Small intestine (tissue), 16 donors: ENCODE measurements around the gene ZNF629. TPM values are rescaled to one million over a fixed set of nuclear protein-coding genes. Genes with fewer than 3 reads are reported as not detected.
"Not testable (repeated sequence)": the region's sequence is repeated elsewhere in the genome, so short reads cannot be mapped to it uniquely, and the experiment has no call there.

Source experiments
- DNase-seq, 2 donors: peaks; one replicate each; pipeline versions ENCODE4 v3.0.0 to v3.0.0-alpha.2; 2013
- FAIRE-seq: peaks from 2 replicates; lab custom pipeline; 2012; peaks lifted over from hg19 to GRCh38; lab: Jason Lieb, UNC
- H3K27ac ChIP-seq, 3 donors: one replicate each; pipeline ENCODE4 v1.5.1; 2013; ENCODE audit warnings: low read length in 2 of 3, mild to moderate bottlenecking in 2 of 3, control low read depth in 1 of 3, inconsistent platforms in 1 of 3, low read depth in 1 of 3, moderate library complexity in 1 of 3
- H3K27me3 ChIP-seq, 3 donors: one replicate each; pipeline ENCODE4 v1.6.1; 2013; ENCODE audit warnings: low read length in 3 of 3, inconsistent platforms in 1 of 3; ENCODE audit not compliant: control insufficient read depth in 3 of 3, insufficient read depth in 3 of 3
- H3K36me3 ChIP-seq, 3 donors: one replicate each; pipeline ENCODE4 v1.6.1; 2013; ENCODE audit warnings: low read length in 3 of 3, inconsistent platforms in 1 of 3, low read depth in 1 of 3, mild to moderate bottlenecking in 1 of 3, moderate library complexity in 1 of 3; ENCODE audit not compliant: control insufficient read depth in 3 of 3, insufficient read depth in 2 of 3
- H3K4me1 ChIP-seq, 3 donors: one replicate each; pipeline ENCODE4 v1.6.1; 2013; ENCODE audit warnings: low read length in 2 of 3, inconsistent platforms in 1 of 3, low read depth in 1 of 3, mild to moderate bottlenecking in 1 of 3, moderate library complexity in 1 of 3; ENCODE audit not compliant: control insufficient read depth in 3 of 3, insufficient read depth in 2 of 3
- H3K4me3 ChIP-seq, 3 donors: one replicate each; pipeline ENCODE4 v1.5.1; 2013; ENCODE audit warnings: low read length in 3 of 3, control low read depth in 1 of 3, inconsistent platforms in 1 of 3, low read depth in 1 of 3, mild to moderate bottlenecking in 1 of 3, moderate library complexity in 1 of 3
- H3K9me3 ChIP-seq, 2 donors: one replicate each; pipeline ENCODE4 v1.6.1; 2013; ENCODE audit warnings: low read depth in 1 of 2, low read length in 1 of 2; ENCODE audit not compliant: control insufficient read depth in 2 of 2, insufficient read depth in 1 of 2
- WGBS, 3 donors: extraction: QIAGEN DNeasy Blood & Tissue Kit; methylation state at CpG; one replicate each; pipeline ENCODE4 v1.1.7; 2013; 5-methylcytosine and 5-hydroxymethylcytosine counted together
- long read RNA-seq, 10 donors: transcript quantifications; one replicate each; lab custom pipeline, GENCODE V29; 2026
- polyA plus RNA-seq, 4 donors: library from polyadenylated mRNA; stranded (reverse) in 3 of 4; unstranded in 1 of 4; fragments of 200-250 nt in 3 of 4; fragments of 120-200 nt in 1 of 4; gene quantifications; one replicate each; pipeline versions ENCODE4 v1.2.1 to v1.2.3, GENCODE V29; 2013
- donor health status: healthy with polysubstance abuse.
- donor health status: control.
- donor health status: control.
- donor health status: Bipolar disorder and iron deficiency.
- donor health status: healthy.

The ZNF629 gene
- polyA plus RNA-seq = 10 to 100 TPM in 1 of 4 donors, 1 to 10 TPM in 3; 3.4 to 17.5 (median 5.8) TPM
- long read RNA-seq, donor 1 = 0 reads
- long read RNA-seq, donor 2, full-length matches to known transcripts = 1 of 1 reads
- long read RNA-seq, donor 2, partial matches to known transcripts = 0 of 1 reads
- long read RNA-seq, donor 2, other reads (novel, unspliced or antisense) = 0 of 1 reads
- long read RNA-seq, donor 3, full-length matches to known transcripts = 2 of 7 reads
- long read RNA-seq, donor 3, partial matches to known transcripts = 5 of 7 reads
- long read RNA-seq, donor 3, other reads (novel, unspliced or antisense) = 0 of 7 reads
- long read RNA-seq, donor 4 = 0 reads
- long read RNA-seq, donor 5, full-length matches to known transcripts = 1 of 1 reads
- long read RNA-seq, donor 5, partial matches to known transcripts = 0 of 1 reads
- long read RNA-seq, donor 5, other reads (novel, unspliced or antisense) = 0 of 1 reads
- long read RNA-seq, donor 6, full-length matches to known transcripts = 5 of 5 reads
- long read RNA-seq, donor 6, partial matches to known transcripts = 0 of 5 reads
- long read RNA-seq, donor 6, other reads (novel, unspliced or antisense) = 0 of 5 reads
- long read RNA-seq, donor 7, full-length matches to known transcripts = 8 of 8 reads
- long read RNA-seq, donor 7, partial matches to known transcripts = 0 of 8 reads
- long read RNA-seq, donor 7, other reads (novel, unspliced or antisense) = 0 of 8 reads
- long read RNA-seq, donor 8, full-length matches to known transcripts = 1 of 1 reads
- long read RNA-seq, donor 8, partial matches to known transcripts = 0 of 1 reads
- long read RNA-seq, donor 8, other reads (novel, unspliced or antisense) = 0 of 1 reads
- long read RNA-seq, donor 9 = 0 reads
- long read RNA-seq, donor 10, full-length matches to known transcripts = 3 of 3 reads
- long read RNA-seq, donor 10, partial matches to known transcripts = 0 of 3 reads
- long read RNA-seq, donor 10, other reads (novel, unspliced or antisense) = 0 of 3 reads

DNA sequence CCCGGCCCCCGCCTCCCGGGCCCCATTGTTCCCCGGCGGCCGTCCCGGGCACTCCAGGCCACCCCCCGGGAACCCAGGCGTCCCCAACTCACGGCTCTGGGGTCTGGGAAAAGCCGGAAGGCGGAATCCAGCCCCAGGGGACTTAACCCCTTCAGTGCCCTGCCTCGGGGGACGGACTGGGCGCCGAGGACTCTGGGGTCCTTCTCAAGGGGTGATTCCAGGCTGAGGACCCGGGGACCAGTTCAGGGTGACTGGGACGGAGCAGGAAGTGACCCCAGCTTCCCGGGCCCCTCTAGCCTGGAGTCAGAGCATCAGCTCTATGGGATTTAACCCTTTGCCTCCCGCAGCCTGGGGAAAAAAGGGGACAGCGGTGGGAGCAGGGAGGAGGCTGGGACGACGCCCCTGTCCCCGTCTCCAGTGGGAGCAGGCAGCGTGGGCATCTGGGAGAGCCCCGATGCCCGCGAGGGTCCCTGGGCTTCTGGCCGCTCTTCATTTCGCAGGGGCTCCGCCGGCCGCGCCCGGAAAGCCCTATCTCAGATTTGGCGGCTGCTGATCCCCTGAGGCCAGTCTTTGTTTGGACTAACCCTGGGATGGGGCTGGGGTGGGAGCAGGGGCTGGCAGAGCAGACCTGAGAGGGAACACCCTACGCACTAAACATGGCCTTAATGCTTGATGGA, at the start of gene ZNF629:
Gene ZNF629 (minus strand): TSS at position 270 of the 677 bp plus-strand sequence. CDS start 2,723 bp downstream, outside the sequence.
- Histone ChIP-seq H3K27ac (peak within 1 kb of the TSS; percentile 63 to 90 (median 80)), H3K9me3 (no peaks in the 10 kb centered on the region), H3K36me3 (peaks cover 4 to 37% (median 8%) of the 10 kb centered on the region in 3 donors), H3K27me3 (no peaks in the 10 kb centered on the region), H3K4me1 (peaks cover 0 to 25% (median 4%) of the 10 kb centered on the region in 3 donors), H3K4me3 (peak within 1 kb of the TSS; percentile 75 to 88 (median 75))
- peak; percentile 68 to 90 for DNase-seq
- 1 to 3% (median 2%) methylated on average over 35 to 37 of the region's 37 CpGs for WGBS, 3 donors
- FAIRE-seq = no peak

DNA sequence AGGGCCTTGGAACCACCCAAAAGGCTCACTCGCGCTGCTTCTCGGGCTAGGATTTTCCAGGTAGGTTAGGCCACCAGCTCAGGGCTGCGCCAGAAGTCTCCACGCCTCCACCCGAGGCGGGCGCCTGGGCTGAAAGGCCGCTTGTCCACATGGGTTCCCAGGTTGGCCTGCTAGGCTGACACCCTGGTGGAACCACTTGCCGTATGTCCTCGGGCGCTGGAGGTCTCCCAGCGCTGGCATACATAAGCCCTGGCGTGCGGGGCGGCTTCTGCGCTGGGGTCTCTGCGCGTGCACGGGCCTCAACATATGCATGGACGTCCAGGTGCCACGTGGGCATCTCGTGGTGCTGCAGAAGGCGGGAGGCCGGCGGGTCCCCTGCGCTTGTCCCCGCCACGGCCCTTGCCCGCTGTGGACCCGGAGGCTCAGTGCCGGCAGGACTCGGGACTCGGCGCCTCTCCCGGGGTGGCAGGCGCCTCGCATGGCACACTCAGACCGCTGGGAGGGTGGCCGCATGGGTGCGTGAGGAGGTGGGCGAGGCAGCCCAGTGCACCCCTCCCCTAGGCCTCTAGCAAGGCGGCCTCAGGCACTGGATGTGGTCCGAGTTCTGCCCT, 47.2 kb upstream of the ZNF629 start:
- FAIRE-seq = no peak
- WGBS, 3 donors = 95 to 96% (median 95%) methylated on average over 35 to 44 of the region's 44 CpGs
- H3K27ac ChIP-seq = no peak overlapping the region

DNA sequence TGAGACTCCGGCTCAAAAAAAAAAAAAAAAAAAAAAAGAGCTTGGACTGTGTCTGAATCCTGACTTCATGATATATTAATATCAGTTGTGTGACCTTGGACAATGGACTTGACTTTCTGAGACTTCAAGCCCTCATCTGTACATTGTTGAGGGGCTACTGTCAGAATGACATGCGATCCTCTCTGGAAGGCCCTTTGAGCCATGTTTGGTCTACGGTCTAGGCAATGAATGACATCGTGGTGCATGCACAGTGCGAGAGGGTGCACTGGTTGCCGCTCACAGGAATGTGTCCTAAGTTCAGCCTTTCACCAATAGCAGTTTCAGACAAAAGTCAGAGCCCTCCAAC, 43.0 kb upstream of the ZNF629 start:
- FAIRE-seq = no peak
- no peaks in the 10 kb centered on the region for H3K9me3 ChIP-seq
- H3K36me3 ChIP-seq = peaks cover 0 to 5% (median 0%) of the 10 kb centered on the region in 3 donors
- peaks cover 0 to 14% (median 6%) of the 10 kb centered on the region in 3 donors for H3K4me1 ChIP-seq
- peak overlapping the region in 2 of 3 donors; percentile 43 to 61 for H3K27ac ChIP-seq
- DNase-seq = peak in 1 of 2 donors; percentile 43
- no peaks in the 10 kb centered on the region for H3K27me3 ChIP-seq
- no peak overlapping the region for H3K4me3 ChIP-seq
- WGBS, 3 donors = 72 to 87% (median 79%) methylated on average over 5 to 6 of the region's 6 CpGs

More for the DNA sequence above, 47.2 kb upstream of the ZNF629 start:
- Histone ChIP-seq H3K4me1 (peaks cover 2 to 27% (median 5%) of the 10 kb centered on the region in 3 donors), H3K9me3 (no peaks in the 10 kb centered on the region), H3K27me3 (no peaks in the 10 kb centered on the region), H3K36me3 (peaks cover 0 to 5% (median 0%) of the 10 kb centered on the region in 3 donors), H3K4me3 (no peak overlapping the region)
- DNase-seq = no peak

DNA sequence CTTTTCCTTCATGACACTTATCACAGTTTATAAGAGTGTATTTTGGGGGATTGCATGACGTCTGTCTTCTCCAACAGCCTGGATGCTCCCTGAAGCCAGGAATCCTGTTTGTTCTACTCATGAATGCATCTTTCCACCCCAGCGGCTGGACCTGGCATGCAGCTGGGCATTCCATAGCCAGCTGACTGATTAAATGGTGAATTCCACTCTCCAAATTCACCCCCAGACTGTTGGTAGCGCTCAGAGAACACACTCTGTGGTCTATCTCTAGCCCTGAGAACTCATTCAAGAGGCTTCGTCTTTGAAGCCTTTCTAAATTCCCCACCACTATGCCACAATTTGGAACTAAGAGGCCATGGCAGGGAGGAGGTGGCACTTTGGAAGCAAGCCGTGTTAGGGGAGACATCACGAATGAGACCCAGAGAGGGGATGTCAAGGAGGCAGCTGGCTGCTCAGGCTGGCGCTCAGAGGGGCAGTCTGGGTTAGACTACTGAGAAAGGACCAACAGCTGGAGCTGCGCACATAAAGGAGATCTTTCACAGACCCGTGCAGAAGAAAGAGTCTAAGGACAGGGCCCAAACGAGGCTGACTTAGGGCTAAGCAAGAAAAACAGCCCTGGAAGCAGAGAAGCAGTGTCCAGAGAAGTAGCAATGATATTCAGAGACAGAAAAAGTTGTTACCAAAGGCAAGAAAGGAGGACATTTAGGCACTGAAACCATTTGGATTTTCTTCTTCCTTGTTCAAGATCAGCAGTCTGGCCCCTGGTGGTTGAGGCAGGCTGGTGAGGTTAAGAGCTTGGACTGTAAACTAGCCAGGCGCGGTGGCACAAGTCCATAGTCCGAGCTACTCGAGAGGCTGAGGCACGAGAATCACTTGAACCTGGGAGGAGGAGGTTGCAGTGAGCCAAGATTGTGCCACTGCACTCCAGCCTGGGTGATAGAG, 42.4 kb upstream of the ZNF629 start:
- FAIRE-seq (no peak), DNase-seq (peak; percentile 85 to 97)
- no peaks in the 10 kb centered on the region for H3K27me3 ChIP-seq
- H3K4me3 ChIP-seq = no peak overlapping the region
- no peaks in the 10 kb centered on the region for H3K9me3 ChIP-seq
- H3K36me3 ChIP-seq = no peaks in the 10 kb centered on the region
- 57 to 69% (median 64%) methylated on average over 15 of the region's 15 CpGs for WGBS, 3 donors
- H3K27ac ChIP-seq = peak overlapping the region; percentile 81 to 95 (median 82)
- peaks cover 0 to 14% (median 6%) of the 10 kb centered on the region in 3 donors for H3K4me1 ChIP-seq

DNA sequence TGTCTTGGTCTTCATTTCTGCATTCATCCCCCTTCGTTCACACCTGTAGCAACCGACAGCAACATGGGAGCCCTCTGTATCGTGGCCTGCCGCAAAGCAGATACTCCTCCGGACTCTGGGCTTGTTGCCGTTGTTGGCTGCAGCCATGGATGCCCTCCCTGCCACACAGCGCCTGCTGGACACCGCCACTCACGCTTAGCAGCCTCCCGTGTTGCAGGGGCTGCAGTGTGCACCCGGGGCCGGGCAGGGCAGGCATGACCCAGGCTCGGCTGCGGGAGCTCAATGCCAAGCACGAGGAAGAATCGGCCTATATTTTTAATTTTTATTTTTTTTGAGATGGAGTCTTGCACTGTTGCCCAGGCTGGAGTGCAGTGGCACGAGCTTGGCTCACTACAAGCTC, 34.9 kb upstream of the ZNF629 start:
- no peaks in the 10 kb centered on the region for H3K9me3 ChIP-seq
- no peak for DNase-seq
- peaks cover 0 to 2% (median 0%) of the 10 kb centered on the region in 3 donors for H3K4me1 ChIP-seq
- no peaks in the 10 kb centered on the region for H3K27me3 ChIP-seq
- 86 to 90% (median 89%) methylated on average over 17 of the region's 17 CpGs for WGBS, 3 donors
- no peak overlapping the region for H3K4me3 ChIP-seq
- no peaks in the 10 kb centered on the region for H3K36me3 ChIP-seq
- no peak for FAIRE-seq
- no peak overlapping the region for H3K27ac ChIP-seq

DNA sequence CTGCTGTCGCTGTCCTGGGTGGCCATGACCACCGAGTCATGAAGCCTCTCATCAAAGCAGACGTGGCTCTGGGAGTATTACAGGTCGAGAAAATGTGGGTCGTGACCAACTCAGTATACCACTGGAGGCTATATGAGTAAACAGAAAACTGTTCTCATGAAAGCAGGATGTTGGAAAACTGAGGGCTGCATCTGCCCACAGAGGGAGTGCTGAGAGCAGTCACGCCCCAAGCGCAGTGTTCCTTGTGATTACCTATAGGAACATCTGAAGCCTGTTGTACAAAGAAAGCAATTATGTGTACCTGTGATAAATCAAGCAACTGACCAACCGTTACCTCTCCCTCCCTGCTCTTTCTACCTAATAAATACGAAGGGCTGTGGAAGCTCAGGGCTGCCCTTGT, 34.4 kb upstream of the ZNF629 start:
- WGBS, 3 donors = 64 to 71% (median 71%) methylated on average over 9 of the region's 9 CpGs
- not testable (repeated sequence) for H3K4me3 ChIP-seq, H3K27ac ChIP-seq, H3K9me3 ChIP-seq, H3K4me1 ChIP-seq, H3K27me3 ChIP-seq, FAIRE-seq, H3K36me3 ChIP-seq
- peak in 1 of 2 donors; percentile 25 for DNase-seq

DNA sequence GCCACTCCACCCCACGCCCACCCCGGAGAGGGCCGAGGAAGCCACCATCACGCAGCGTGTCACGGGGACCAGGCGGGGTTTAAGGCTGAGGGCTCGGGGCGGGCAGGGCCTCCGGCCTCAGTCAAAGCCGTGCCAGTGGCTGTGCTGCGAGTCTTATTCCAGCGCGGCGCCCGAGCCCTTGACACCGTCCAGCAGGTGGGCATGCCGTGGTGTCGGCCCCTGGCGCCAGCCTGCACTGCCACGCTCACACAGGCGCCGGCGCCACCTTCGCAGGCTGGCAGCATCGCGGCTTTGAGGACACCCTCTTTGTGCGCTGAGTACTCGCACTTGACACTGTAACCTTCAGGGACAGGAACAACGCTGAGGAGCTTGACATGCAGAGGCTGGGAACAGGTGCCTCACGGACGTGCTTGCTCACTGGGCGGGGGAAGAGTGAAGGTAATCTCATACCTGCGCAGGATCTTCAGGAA, 34.0 kb upstream of the ZNF629 start:
- no peak for FAIRE-seq
- Histone ChIP-seq H3K27me3 (no peaks in the 10 kb centered on the region), H3K27ac (no peak overlapping the region), H3K4me1 (peaks cover 0 to 2% (median 0%) of the 10 kb centered on the region in 3 donors), H3K36me3 (no peaks in the 10 kb centered on the region), H3K4me3 (no peak overlapping the region), H3K9me3 (no peaks in the 10 kb centered on the region)
- 86 to 93% (median 89%) methylated on average over 27 to 34 of the region's 34 CpGs for WGBS, 3 donors
- no peak for DNase-seq
